GM21526 (cell line): Measurements from ENCODE around the gene PRRC2B.
"Not testable (repeated sequence)": the region's sequence is repeated elsewhere in the genome, so short reads cannot be mapped to it uniquely, and the experiment has no call there.

ENCODE experiments used
- ATAC-seq: cut with Tn5 transposase; IDR thresholded peaks from one replicate; pipeline ENCODE4 v1.9.1; 2021; ENCODE audit warnings: moderate library complexity; ENCODE audit not compliant: unreplicated experiment, low FRiP score

PRRC2B gene

GRCh38 chr9:131467214-131467935 lies 73.5 kb downstream of the PRRC2B start:
- no peak for ATAC-seq

- ATAC-seq = no peak
These were observed 74.1 kb downstream of the PRRC2B start for GRCh38 chr9:131468031-131468430.

GRCh38 chr9:131469356-131469755 lies 75.5 kb downstream of the PRRC2B start:
- ATAC-seq = no peak

- no peak for ATAC-seq
These were observed 76.1 kb downstream of the PRRC2B start for GRCh38 chr9:131469951-131470350.

GRCh38 chr9:131470581-131470991 lies 76.7 kb downstream of the PRRC2B start:
- ATAC-seq = no peak

GRCh38 chr9:131472085-131472484 lies 78.2 kb downstream of the PRRC2B start:
- ATAC-seq = not testable (repeated sequence)

- ATAC-seq = no peak
These were observed 79.5 kb downstream of the PRRC2B start for GRCh38 chr9:131473198-131473885.

- no peak for ATAC-seq
These were observed 80.0 kb downstream of the PRRC2B start for GRCh38 chr9:131473891-131474290.

- ATAC-seq = no peak
These were observed 80.8 kb downstream of the PRRC2B start for GRCh38 chr9:131474711-131475110.

- ATAC-seq = no peak
These were observed 81.4 kb downstream of the PRRC2B start for GRCh38 chr9:131475111-131475955.

GRCh38 chr9:131475956-131476776 lies 82.3 kb downstream of the PRRC2B start:
- ATAC-seq = no peak

GRCh38 chr9:131476777-131477345 lies 83.0 kb downstream of the PRRC2B start:
- no peak for ATAC-seq

- ATAC-seq = no peak
These were observed 83.5 kb downstream of the PRRC2B start for GRCh38 chr9:131477367-131477766.

- ATAC-seq = no peak
These were observed 84.0 kb downstream of the PRRC2B start for GRCh38 chr9:131477816-131478419.

- ATAC-seq = no peak
These were observed 84.6 kb downstream of the PRRC2B start for GRCh38 chr9:131478421-131478868.

GRCh38 chr9:131478911-131479310 lies 85.0 kb downstream of the PRRC2B start:
- ATAC-seq = no peak

GRCh38 chr9:131480258-131480657 lies 86.4 kb downstream of the PRRC2B start:
- ATAC-seq = no peak

- ATAC-seq = no peak
These were observed 87.8 kb downstream of the PRRC2B start for GRCh38 chr9:131481441-131482342.
